HG03571 (cell line): ENCODE data around the gene CCDC74B.
"Not testable (repeated sequence)": the region's sequence is repeated elsewhere in the genome, so short reads cannot be mapped to it uniquely, and the experiment has no call there.

Source experiments
- ATAC-seq: cut with Tn5 transposase; IDR thresholded peaks from one replicate; pipeline ENCODE4 v1.9.1; 2021; ENCODE audit not compliant: unreplicated experiment

Gene CCDC74B

DNA sequence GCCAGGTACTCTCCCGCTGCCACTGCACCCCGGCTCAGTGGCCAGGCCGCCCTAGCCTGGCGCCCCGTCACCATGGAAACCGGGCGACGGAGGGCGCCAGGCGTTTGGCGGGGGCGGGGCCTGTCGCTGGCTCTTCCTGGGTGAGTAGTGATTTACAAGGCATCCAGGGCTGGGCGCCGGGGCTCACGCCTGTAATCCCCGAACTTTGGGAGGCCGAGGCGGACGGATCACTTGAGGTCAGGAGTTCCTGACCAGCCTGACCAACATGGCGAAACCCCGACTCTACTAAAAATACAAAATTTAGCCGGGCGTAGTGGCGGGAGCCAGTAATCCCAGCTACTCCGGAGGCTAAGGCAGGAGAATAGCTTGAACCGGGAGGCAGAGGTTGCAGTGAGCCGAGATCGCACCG lies at the start of gene CCDC74B:
Gene CCDC74B, minus strand, starts transcription at position 107 of the 409 bp plus-strand sequence. CDS start 116 bp downstream, outside the sequence.
- ATAC-seq = peak; percentile 77

DNA sequence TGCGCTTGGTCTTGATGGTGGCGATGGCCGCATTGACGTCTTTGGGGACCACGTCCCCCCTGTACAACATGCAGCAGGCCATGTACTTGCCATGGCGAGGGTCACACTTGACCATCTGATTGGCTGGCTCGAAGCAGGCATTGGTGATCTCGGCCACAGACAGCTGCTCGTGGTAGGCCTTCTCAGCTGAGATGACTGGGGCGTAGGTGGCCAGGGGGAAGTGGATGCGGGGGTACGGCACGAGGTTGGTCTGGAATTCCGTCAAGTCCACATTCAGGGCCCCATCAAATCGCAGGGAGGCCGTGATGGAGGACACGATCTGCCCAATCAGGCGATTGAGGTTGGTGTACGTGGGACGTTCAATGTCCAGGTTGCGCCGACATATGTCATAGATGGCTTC lies 48.9 kb upstream of the CCDC74B start:
- ATAC-seq = not testable (repeated sequence)

DNA sequence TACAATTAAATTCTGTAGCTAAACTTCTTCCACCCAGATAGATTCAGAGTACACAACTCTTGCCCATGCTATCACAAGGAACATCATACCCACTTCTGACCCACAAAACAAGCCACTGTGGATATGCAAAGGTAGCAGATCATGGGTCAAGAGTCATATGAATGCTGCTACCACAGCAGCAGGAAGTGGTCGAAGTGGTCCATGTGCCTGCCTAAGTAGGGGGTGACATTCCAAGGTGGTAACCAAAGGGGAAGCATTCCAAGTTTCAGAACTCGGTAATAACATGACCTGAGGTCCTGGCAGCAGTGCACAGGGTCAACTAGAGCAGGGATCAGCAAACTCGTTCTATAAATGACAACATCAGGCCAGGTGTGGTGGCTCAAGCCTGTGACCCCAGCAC lies 47.5 kb upstream of the CCDC74B start:
- ATAC-seq = not testable (repeated sequence)

- not testable (repeated sequence) for ATAC-seq
Measured at GRCh38 chr2:130191319-130191718, 46.4 kb upstream of the CCDC74B start.

DNA sequence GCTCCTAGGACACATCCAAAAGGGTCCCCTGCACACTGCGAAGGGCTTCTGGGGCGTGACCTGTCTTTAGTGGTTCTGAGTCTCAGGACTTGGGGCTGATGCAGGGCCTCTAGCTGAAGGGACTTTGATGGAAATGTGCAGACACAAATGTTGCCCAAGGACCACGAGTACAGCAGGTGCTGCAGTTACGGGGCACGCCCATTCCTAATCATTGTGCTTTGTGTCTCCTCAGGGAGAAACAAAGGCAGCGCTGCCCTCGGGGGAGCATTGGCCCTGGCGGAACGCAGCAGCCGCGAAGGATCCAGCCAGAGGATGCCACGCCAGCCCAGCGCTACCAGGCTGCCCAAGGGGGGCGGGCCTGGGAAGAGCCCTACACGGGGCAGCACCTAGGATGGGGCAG lies 45.3 kb upstream of the CCDC74B start:
- no peak for ATAC-seq

GRCh38 chr2:130188958-130189357 lies 44.0 kb upstream of the CCDC74B start:
- ATAC-seq = not testable (repeated sequence)

DNA sequence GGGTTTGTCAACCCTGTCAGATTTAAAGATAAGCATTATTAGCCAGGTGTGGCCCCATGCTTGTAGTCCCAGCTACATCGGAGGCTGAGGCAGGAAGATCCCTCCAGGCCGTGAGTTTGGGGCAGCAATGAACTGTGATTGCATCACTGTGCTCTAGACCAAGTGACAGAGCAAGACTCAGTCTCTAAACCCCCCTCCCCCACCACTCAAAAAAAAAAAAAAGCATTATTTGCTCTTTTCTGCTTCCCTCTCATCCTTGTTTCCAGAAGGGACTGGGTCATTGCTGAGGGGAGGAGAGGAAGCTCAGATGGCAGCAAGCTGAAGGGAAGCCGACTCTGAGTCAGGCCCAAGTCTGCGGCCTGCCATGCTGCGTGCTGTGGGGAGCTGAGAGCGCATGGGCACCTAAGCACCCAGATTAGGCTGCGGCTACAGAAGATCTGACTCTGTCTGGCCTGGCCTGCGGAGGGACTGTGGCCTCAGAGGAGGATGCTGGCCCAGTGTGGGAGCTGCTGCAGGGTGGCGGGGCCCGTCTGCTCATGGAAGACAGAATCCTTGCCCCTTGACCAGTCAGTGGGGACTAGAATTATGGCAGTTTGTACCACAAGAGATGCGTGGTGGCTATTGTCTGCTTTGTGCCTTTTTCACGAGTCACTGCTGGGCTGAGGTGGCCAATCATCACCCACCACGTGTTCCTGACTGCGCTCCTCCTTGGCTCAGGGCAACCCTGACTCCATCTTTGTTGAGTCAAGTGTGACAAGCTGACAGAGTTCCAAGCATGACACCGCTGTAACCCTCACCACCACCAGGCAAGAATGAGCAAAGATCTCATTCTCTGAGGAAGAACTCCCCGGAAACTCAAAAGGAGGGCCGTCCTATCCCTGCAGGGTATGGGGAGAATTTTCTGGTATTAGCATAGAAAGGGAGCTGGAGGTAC lies 43.2 kb upstream of the CCDC74B start:
- not testable (repeated sequence) for ATAC-seq

- no peak for ATAC-seq
Measured at GRCh38 chr2:130187268-130187667, 42.4 kb upstream of the CCDC74B start.

DNA sequence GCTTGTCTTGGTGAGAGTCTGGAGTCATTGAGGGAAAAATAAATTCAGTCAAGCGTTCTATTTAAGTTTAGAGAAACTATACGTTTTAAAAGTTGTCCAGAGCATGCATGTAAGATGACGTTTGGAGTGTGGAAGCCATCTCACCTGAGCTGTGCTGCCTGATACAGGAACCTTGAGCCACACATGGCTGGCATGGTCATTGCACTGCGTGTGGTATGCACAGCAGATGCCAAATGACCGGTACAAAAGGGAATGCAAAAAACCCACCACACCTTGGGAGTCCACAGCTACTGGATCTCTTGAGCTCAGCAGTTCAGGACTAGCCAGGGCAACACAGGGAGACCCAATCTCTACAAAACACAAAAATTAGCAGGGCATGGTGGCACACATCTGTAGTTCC lies 41.5 kb upstream of the CCDC74B start:
- ATAC-seq = no peak

DNA sequence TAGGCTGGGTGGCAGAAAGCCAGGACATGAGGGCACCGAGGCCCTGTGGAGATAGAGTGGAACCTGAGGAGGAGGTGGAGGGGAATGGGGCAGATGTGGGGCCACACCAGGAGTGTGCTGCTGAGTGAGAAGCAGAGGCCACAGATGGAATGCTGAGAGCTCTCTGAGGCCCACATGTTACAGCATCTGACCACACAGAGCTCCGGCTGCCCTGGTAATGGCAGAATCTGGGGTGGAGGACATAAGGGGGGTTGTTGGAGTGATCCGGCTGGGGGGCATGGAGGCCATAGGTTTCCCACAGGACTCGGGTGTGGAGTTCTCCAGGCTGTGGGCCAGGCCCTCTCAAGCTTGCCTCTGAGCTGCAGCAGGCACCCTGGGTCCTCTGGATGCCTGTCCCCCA lies 41.0 kb upstream of the CCDC74B start:
- no peak for ATAC-seq

- no peak for ATAC-seq
Measured at GRCh38 chr2:130185436-130185835, 40.5 kb upstream of the CCDC74B start.

DNA sequence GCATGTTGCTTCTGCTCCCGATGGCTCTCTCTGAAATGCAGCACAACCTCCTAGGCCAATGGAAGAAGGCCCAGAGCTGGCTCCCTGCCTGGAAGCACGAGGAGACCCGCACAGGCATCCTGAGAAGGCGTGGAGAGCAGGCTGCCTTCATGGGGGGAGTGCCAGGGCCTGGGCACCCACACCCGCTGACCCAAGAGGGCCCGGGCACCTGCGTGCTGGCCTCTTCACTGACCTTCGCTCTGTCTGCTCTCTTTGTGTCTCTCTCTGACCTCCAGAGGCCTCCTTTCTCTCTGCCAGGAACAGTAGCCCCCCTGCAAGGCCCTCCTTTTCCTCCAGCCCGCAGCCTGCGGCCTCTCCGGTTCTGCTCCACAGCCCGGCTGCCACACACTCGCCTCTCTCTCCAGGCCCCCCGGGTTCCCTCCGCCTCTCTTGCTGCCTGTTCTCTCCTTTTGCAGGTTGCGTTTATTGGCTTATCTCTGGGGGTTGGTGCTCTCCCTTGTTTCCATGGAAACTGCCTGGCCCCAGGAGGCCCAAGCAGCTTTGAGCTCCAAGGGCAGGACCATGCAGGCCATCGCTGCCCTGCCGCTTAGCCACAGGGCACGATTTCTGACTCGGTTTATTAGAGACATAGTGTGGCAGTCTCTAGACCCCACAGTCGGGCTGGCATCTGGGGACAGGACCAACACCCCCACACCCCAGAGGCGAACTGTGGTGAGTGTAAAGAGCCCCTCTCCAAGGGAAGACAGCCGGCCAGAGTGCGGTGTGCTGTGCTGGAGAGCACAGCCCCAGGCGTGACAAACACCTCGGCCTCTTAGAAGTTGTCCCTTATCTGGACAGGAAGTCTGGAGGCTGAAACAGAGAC lies 38.8 kb upstream of the CCDC74B start:
- no peak for ATAC-seq

DNA sequence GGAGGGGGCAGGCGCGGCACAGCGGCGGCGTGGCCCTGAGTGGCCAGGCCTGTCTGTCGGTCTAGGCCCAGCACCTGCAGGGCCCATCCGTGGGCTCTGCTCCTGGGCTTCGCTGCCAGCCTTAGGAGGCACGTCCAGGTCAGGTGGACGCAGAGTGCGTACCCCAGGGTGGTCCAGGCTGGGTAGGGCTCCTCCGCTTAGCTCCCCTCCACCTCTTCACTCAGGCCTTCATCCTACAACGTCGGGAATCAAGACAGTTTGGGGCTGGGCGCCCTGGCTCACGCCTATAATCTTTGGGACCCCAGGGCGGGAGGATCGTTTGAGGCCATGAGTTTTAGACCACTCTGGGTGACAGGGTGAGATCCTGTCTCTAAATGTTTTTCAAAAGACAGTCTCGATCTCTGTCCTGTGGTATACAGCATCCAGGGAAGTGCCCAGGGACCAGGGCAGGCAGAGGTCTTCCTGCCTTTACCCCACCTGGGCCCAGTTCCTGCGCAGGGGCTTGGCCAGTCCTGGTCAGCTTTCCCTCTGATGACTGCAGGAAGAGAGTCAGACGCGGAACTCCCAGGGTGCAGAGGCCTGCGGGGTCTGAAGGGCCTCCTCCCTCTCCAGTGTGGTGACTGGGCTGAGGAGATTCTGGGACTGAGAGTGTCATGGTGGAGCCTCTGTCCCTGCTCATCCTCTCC lies 38.1 kb upstream of the CCDC74B start:
- ATAC-seq = not testable (repeated sequence)

DNA sequence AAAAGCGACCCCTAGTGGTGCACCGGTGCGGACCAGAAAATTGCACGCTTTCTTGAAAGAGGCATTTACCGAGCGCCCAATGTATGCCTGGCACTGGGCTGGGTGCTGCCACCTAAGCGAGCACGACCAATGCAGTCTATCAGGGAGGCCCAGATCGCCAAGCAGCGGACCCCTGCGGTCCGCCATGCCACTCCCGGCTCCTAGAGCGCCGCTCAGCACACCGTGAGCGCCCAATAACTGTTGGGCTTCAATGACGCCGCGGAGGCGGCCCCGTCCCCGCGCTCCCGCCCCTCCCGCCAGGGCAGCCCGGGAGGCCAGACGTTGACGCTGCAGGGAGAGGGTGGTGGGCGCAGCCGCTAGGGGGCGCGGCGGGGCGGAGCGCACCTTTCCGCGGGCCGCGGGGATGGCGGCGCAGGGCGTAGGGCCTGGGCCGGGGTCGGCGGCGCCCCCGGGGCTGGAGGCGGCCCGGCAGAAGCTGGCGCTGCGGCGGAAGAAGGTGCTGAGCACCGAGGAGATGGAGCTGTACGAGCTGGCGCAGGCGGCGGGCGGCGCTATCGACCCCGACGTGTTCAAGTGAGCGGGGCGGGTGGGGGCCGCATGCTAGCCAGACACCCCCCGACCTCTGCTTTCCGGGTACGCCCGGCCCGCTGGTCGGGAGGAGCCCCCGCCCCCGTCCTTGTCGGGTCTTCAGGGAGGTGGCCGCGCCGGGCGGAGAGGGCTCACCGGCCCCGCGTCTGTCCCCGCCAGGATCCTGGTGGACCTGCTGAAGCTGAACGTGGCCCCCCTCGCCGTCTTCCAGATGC lies 37.2 kb upstream of the CCDC74B start, which contains the start of gene MZT2B:
Gene MZT2B, plus strand, starts transcription at position 383 of the 803 bp plus-strand sequence. Its CDS starts 21 bp downstream, at position 404.
- peak; percentile 86 for ATAC-seq

DNA sequence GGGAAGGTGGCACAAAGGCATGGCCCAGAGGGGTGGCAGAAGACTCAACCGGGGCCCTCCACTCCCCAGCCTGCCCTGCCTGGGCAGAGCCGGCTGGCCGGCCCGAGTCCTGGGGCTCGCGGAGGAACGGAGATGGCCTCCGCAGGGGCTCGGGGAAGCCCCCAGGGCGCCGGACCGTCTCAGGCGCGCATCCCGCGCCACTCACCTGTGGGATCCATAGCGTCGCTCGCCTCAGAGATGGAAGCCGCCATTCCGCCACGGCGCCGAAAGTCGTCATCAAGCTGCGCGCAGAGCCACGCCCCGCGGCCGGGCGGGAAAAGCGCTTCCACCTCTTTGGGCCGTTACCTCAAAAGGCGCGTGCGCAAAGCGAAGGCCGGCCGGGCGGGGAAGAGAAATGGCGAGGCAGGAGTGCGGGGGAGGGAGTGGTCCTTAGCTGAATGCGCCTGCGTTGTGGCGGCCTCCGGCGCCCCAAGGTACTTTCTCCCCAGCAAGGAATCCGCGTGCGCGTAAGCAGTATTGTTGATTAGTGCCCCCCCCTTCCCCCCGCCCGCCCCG lies 36.5 kb upstream of the CCDC74B start, which contains the start of gene SMPD4:
Gene SMPD4, minus strand, starts transcription at position 278 of the 555 bp plus-strand sequence. CDS start 5,010 bp downstream, outside the sequence.
- ATAC-seq = peak; percentile 60

DNA sequence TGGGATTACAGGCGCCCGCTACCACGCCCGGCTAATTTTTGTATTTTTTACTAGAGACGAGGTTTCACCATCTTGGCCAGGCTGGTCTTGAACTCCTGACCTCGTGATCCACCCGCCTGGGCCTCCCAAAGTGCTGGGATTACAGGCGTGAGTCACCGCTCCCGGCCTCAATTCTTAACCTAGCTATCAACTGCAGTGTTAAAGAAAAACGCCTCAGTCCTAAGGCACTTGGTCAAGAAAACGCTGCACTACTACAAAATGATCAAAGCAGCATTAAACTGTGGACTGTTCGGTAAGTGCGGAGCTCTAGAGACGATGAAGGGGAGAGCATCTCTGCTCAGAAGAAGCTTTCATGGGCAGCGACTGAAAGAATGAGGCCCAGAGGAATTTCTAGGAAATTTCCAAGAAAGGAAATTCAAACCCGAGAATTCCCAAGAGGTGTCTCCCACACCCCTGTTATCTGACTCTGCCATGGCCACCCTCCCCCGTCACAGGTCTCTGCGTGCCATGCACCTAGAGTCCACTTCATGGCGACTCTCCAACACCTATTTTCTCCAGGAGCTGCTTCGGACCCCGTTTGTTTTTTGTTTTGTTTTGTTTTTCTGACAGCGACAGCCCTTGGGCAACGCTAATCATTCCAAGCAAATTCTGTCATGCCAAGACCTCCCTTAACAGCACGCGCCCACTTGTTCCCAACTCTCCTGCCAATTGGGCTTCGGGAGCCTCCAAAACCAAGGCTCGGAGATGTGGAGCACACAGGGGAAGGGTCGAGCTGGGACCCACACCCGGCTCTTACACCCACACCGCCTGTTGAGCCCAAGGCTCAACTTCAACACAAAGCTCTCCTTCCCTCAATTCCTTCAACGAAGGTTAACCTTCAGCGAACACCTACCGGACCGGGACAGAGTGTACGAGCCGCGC lies 35.8 kb upstream of the CCDC74B start:
- ATAC-seq = not testable (repeated sequence)

DNA sequence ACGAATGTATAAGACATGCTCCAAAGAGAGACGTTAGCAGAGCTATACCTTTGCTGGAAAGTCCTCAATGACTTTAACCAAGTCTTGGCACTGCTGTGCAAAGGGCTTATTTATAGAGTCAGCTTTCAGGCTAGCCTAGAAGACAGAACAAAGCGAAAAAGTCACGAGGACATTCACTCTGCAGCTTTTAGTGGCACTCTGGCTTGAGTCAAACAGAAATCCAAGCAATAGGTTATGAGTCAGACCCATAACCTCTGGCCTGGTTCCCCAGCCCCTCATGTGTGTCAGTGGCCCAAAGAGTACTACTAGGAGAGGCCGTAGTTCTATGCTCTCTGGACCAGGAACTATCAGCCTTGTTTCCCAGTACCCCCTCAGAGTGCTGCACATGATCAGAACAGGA lies 30.0 kb upstream of the CCDC74B start:
- ATAC-seq = not testable (repeated sequence)

- no peak for ATAC-seq
Measured at GRCh38 chr2:130169896-130170295, 25.0 kb upstream of the CCDC74B start.
